HUES6 (cell line): ENCODE measurements around the gene ITIH4.

ENCODE experiments used
- H3K27ac ChIP-seq: 2 replicates; pipeline ENCODE4 v1.7.0; 2013; ENCODE audit warnings: low read depth, mild to moderate bottlenecking, low read length, inconsistent platforms
- H3K27me3 ChIP-seq: 2 replicates; pipeline ENCODE4 v1.6.1; 2013; ENCODE audit warnings: low read length; ENCODE audit not compliant: control insufficient read depth, insufficient read depth
- H3K36me3 ChIP-seq: 2 replicates; pipeline ENCODE4 v1.6.1; 2013; ENCODE audit warnings: low read length; ENCODE audit not compliant: control insufficient read depth, insufficient read depth
- H3K4me1 ChIP-seq: 2 replicates; pipeline ENCODE4 v1.6.1; 2013; ENCODE audit warnings: low read length; ENCODE audit not compliant: control insufficient read depth, insufficient read depth
- H3K4me3 ChIP-seq: 2 replicates; pipeline ENCODE4 v1.5.1; 2013; ENCODE audit warnings: low read depth, low read length
- H3K9ac ChIP-seq: one replicate; pipeline ENCODE4 v1.6.1; 2013; ENCODE audit warnings: mild to moderate bottlenecking, low read length
- H3K9me3 ChIP-seq: 2 replicates; pipeline ENCODE4 v1.6.1; 2013; ENCODE audit warnings: low read depth, low read length; ENCODE audit not compliant: control insufficient read depth, insufficient read depth

ITIH4 gene

GRCh38 chr3:52816654-52817053 is 13.8 kb downstream of the ITIH4 start:
- Histone ChIP-seq H3K27me3 (no peaks in the 10 kb centered on the region), H3K36me3 (no peaks in the 10 kb centered on the region), H3K9ac (no peak overlapping the region), H3K9me3 (no peaks in the 10 kb centered on the region), H3K27ac (no peak overlapping the region), H3K4me1 (peaks cover 13% of the 10 kb centered on the region), H3K4me3 (no peak overlapping the region)

- H3K4me3 ChIP-seq: no peak overlapping the region
- H3K4me1 ChIP-seq: peaks cover 13% of the 10 kb centered on the region
- H3K9me3 ChIP-seq: no peaks in the 10 kb centered on the region
- no peaks in the 10 kb centered on the region for H3K36me3 ChIP-seq
- no peak overlapping the region for H3K27ac ChIP-seq
- H3K27me3 ChIP-seq: no peaks in the 10 kb centered on the region
- H3K9ac ChIP-seq: no peak overlapping the region
Observed at GRCh38 chr3:52816199-52816598, 14.3 kb downstream of the ITIH4 start.

- no peak overlapping the region for H3K4me3 ChIP-seq
- no peaks in the 10 kb centered on the region for H3K27me3 ChIP-seq
Observed at GRCh38 chr3:52813810-52814209, 16.7 kb downstream of the ITIH4 start.

GRCh38 chr3:52811452-52812011 is 18.9 kb downstream of the ITIH4 start:
- no peaks in the 10 kb centered on the region for H3K27me3 ChIP-seq
- H3K4me1 ChIP-seq: no peaks in the 10 kb centered on the region
- H3K9me3 ChIP-seq: no peaks in the 10 kb centered on the region
- no peak overlapping the region for H3K9ac ChIP-seq
- H3K4me3 ChIP-seq: no peak overlapping the region
- no peaks in the 10 kb centered on the region for H3K36me3 ChIP-seq
- no peak overlapping the region for H3K27ac ChIP-seq

More at GRCh38 chr3:52813810-52814209, 16.7 kb downstream of the ITIH4 start:
- H3K27ac ChIP-seq: no peak overlapping the region
- no peak overlapping the region for H3K9ac ChIP-seq
- no peaks in the 10 kb centered on the region for H3K9me3 ChIP-seq
- H3K4me1 ChIP-seq: no peaks in the 10 kb centered on the region
- H3K36me3 ChIP-seq: no peaks in the 10 kb centered on the region

GRCh38 chr3:52810923-52811322 is 19.5 kb downstream of the ITIH4 start:
- H3K9me3 ChIP-seq: no peaks in the 10 kb centered on the region
- no peaks in the 10 kb centered on the region for H3K27me3 ChIP-seq
- H3K4me1 ChIP-seq: no peaks in the 10 kb centered on the region
- H3K36me3 ChIP-seq: no peaks in the 10 kb centered on the region
- no peak overlapping the region for H3K9ac ChIP-seq
- H3K4me3 ChIP-seq: no peak overlapping the region
- no peak overlapping the region for H3K27ac ChIP-seq

- no peak overlapping the region for H3K27ac ChIP-seq
- no peak overlapping the region for H3K4me3 ChIP-seq
- H3K9ac ChIP-seq: no peak overlapping the region
- no peaks in the 10 kb centered on the region for H3K9me3 ChIP-seq
- no peaks in the 10 kb centered on the region for H3K36me3 ChIP-seq
- no peaks in the 10 kb centered on the region for H3K27me3 ChIP-seq
- H3K4me1 ChIP-seq: no peaks in the 10 kb centered on the region
Observed at GRCh38 chr3:52809662-52810377, 20.7 kb downstream of the ITIH4 start.

GRCh38 chr3:52809149-52809548 is 21.3 kb downstream of the ITIH4 start:
- H3K4me1 ChIP-seq: no peaks in the 10 kb centered on the region
- no peak overlapping the region for H3K4me3 ChIP-seq
- no peaks in the 10 kb centered on the region for H3K9me3 ChIP-seq
- no peak overlapping the region for H3K9ac ChIP-seq
- H3K27ac ChIP-seq: no peak overlapping the region
- no peaks in the 10 kb centered on the region for H3K27me3 ChIP-seq
- H3K36me3 ChIP-seq: no peaks in the 10 kb centered on the region

GRCh38 chr3:52805270-52806039 is 25.0 kb downstream of the ITIH4 start:
- H3K27ac ChIP-seq: no peak overlapping the region
- no peak overlapping the region for H3K4me3 ChIP-seq
- no peaks in the 10 kb centered on the region for H3K4me1 ChIP-seq
- no peaks in the 10 kb centered on the region for H3K9me3 ChIP-seq
- no peak overlapping the region for H3K9ac ChIP-seq
- H3K36me3 ChIP-seq: no peaks in the 10 kb centered on the region
- no peaks in the 10 kb centered on the region for H3K27me3 ChIP-seq

- no peak overlapping the region for H3K9ac ChIP-seq
- H3K36me3 ChIP-seq: no peaks in the 10 kb centered on the region
- no peaks in the 10 kb centered on the region for H3K4me1 ChIP-seq
- no peak overlapping the region for H3K27ac ChIP-seq
- no peaks in the 10 kb centered on the region for H3K27me3 ChIP-seq
- no peak overlapping the region for H3K4me3 ChIP-seq
- no peaks in the 10 kb centered on the region for H3K9me3 ChIP-seq
Observed at GRCh38 chr3:52801839-52802238, 28.6 kb downstream of the ITIH4 start.

- H3K4me3 ChIP-seq: no peak overlapping the region
- no peaks in the 10 kb centered on the region for H3K27me3 ChIP-seq
- no peaks in the 10 kb centered on the region for H3K4me1 ChIP-seq
- H3K9ac ChIP-seq: no peak overlapping the region
- H3K27ac ChIP-seq: no peak overlapping the region
- H3K9me3 ChIP-seq: no peaks in the 10 kb centered on the region
- H3K36me3 ChIP-seq: no peaks in the 10 kb centered on the region
Observed at GRCh38 chr3:52800079-52800478, 30.4 kb downstream of the ITIH4 start.

- no peaks in the 10 kb centered on the region for H3K4me1 ChIP-seq
- H3K27me3 ChIP-seq: no peaks in the 10 kb centered on the region
- H3K9me3 ChIP-seq: no peaks in the 10 kb centered on the region
- no peak overlapping the region for H3K4me3 ChIP-seq
- H3K36me3 ChIP-seq: no peaks in the 10 kb centered on the region
- no peak overlapping the region for H3K9ac ChIP-seq
- H3K27ac ChIP-seq: no peak overlapping the region
Observed at GRCh38 chr3:52798978-52799476, 31.4 kb downstream of the ITIH4 start.
